Gastroesophageal sphincter (tissue), 3 donors: ENCODE results near the gene QPCT.
"Not testable (repeated sequence)": the region's sequence is repeated elsewhere in the genome, so short reads cannot be mapped to it uniquely, and the experiment has no call there.

Experiments used
- CTCF ChIP-seq, 4 experiments: fragments of 200-600 bp in 2 of 4; fragments of 450-650 bp in 2 of 4; sonication (generic) in 1 of 4; IDR thresholded peaks; one replicate each; pipeline ENCODE4 v1.5.1; 2017 to 2019; ENCODE audit warnings: antibody characterized with exemption in 4 of 4, mild to moderate bottlenecking in 2 of 4, moderate library complexity in 2 of 4
- POLR2AphosphoS5 ChIP-seq: sonication (generic); formaldehyde crosslinking; IDR thresholded peaks from one replicate; pipeline ENCODE4 v1.6.1; 2017; ENCODE audit warnings: antibody characterized with exemption

DNA sequence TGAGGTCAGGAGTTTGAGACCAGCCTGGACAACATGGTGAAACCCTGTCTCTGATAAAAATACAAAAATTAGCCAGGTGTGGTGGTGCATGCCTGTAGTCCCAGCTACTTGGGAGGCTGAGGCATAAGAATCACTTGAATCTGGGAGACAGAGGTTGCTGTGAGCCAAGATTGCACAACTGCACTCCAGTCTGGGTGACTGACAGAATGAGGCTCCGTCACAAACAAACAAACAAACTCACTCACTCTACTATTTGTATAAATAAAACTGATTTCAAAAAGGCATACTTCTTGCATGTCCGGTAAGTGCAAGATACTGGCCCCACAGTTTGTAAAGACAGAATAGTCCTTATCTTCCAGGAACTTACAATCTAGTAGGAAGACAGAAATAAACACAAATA lies 49.6 kb upstream of the QPCT start:
- TF ChIP-seq CTCF (IDR thresholded peaks at IDR 0.05); POLR2AphosphoS5: not testable (repeated sequence)
